Measurements from ENCODE around the gene MED12L.

The MED12L gene

DNA sequence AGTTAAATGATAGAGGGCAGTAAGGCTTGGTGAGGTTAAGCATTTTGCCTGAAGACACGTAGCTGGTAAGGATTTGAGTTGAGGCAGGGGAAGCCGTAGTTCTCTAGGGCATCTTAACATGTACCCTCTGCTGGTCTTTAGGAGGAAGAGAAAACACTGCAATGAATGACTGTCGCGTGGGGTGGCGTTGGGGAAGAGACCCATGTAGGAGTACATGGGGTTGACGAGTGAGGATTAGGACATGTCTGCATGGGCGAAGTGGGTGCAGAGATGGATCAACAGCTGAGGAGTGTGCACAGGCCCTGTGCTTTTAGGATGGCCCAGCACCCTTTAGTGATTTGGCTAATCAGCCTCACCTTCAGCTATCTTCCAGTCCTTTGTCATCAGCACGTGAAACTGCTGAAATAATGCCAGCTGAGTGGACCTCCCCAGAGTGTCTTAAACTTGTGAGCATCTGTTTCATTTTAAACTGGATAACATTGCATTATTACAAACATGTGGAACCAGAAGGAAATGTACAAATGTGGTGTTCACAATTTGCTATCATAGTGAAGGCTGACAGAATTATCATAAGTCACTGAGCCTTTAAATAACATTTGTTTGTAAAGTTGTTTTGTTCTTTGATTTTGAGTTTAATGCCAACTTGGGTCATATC is 177.5 kb downstream of the MED12L start:
- no peak for DNase-seq (ENCODE audit: low spot score)
- TF ChIP-seq, protein P1, sequence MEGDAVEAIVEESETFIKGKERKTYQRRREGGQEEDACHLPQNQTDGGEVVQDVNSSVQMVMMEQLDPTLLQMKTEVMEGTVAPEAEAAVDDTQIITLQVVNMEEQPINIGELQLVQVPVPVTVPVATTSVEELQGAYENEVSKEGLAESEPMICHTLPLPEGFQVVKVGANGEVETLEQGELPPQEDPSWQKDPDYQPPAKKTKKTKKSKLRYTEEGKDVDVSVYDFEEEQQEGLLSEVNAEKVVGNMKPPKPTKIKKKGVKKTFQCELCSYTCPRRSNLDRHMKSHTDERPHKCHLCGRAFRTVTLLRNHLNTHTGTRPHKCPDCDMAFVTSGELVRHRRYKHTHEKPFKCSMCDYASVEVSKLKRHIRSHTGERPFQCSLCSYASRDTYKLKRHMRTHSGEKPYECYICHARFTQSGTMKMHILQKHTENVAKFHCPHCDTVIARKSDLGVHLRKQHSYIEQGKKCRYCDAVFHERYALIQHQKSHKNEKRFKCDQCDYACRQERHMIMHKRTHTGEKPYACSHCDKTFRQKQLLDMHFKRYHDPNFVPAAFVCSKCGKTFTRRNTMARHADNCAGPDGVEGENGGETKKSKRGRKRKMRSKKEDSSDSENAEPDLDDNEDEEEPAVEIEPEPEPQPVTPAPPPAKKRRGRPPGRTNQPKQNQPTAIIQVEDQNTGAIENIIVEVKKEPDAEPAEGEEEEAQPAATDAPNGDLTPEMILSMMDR (IDR thresholded peaks at IDR 0.05; ENCODE audit: extremely low read depth, insufficient read depth, missing control alignments), result no peak
- in situ Hi-C loops (cut with MboI; ENCODE audit: low pct_unique_long_range_greater_than_20kb, low sequenced_read_pairs, unreplicated experiment), result no loop called here

DNA sequence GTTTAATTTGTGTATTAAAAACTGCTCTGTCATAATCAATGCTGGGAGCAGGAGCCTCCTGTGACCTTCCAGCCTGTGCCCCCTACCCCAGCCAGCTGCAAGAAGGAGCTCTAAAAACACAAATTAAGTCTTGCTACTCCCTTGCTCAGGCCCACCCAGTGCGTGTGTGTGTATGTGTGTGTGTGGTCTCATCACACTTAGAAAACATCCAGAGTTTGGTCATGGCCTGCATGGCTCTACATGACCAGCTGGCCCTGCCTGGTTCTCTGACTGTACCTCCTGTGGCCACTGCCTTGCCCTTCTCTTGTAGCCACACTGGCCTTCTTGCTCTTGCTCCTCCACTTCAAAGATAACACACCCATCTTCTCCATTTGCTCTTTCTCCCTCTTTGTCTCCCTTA is 179.1 kb downstream of the MED12L start:
- in situ Hi-C loops (cut with MboI; ENCODE audit: low pct_unique_long_range_greater_than_20kb, low sequenced_read_pairs, unreplicated experiment), result no loop called here
- no peak for DNase-seq (ENCODE audit: low spot score)
- TF ChIP-seq, protein P1 (IDR thresholded peaks at IDR 0.05; ENCODE audit: extremely low read depth, insufficient read depth, missing control alignments), result no peak

DNA sequence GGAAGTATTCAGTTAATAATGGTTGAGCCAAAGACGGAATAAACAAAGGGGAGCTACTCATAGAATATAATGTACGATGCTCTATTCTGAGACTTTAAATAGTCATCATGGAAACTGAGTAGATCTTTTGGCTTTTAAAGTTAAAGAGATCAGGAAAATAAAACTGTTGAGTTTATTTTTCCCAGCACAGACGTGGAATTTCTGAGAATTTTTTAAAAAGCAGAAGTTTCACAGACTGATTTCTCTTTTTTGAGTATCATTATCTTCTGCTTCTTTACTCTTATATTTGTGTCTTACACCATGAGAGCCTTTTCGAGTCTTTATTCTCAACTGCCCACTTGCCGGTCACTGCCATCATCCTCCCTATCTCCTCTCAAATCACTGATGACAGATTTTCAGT is 179.7 kb downstream of the MED12L start:
- in situ Hi-C loops (cut with MboI; ENCODE audit: low pct_unique_long_range_greater_than_20kb, low sequenced_read_pairs, unreplicated experiment), result no loop called here
- TF ChIP-seq, protein P1 (IDR thresholded peaks at IDR 0.05; ENCODE audit: extremely low read depth, insufficient read depth, missing control alignments), result no peak
- DNase-seq (ENCODE audit: low spot score), result no peak

DNA sequence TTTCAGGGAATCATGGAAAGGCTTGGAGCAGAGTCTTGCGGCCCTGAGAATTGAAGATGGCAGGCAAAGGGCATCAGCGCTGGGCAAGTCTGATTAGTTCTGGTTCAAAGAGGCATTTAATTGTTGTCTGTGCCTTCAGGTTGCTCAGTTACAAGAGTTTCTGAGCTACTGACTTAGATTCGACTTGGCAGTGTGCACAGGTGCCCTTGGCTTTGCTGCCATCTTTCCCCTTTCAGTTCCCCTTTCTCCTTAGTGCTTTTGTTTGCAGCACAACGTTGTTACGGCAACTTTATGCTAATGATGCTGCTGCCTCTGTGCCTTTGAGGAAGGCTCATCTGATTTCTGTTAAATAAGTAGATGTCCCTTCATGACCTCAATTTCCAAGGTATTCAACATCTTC is 180.4 kb downstream of the MED12L start:
- TF ChIP-seq, protein P1 (IDR thresholded peaks at IDR 0.05; ENCODE audit: extremely low read depth, insufficient read depth, missing control alignments), result no peak
- DNase-seq (ENCODE audit: low spot score), result peak; percentile 6
- in situ Hi-C loops (cut with MboI; ENCODE audit: low pct_unique_long_range_greater_than_20kb, low sequenced_read_pairs, unreplicated experiment), result no loop called here

DNA sequence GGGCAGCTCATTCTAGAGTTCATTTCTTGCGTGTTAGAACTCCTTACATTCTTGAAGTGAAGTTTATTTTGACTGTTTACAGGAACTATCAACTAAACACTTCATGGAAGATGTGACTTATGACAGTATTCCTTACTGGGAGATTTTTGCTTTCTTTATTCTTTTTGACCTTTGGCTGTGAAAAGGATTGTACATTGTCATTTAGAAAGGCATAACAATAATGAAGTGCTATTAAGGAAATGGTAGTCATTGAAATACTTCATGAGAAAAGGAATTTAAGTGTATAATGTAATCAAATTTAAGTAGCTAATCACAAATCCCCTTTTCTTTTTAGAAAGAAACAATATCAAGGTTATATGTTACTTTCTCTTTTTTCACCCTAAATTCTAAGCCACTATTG is 181.6 kb downstream of the MED12L start:
- TF ChIP-seq, protein P1 (IDR thresholded peaks at IDR 0.05; ENCODE audit: extremely low read depth, insufficient read depth, missing control alignments), result no peak
- in situ Hi-C loops (cut with MboI; ENCODE audit: low pct_unique_long_range_greater_than_20kb, low sequenced_read_pairs, unreplicated experiment), result no loop called here
- no peak for DNase-seq (ENCODE audit: low spot score)

DNA sequence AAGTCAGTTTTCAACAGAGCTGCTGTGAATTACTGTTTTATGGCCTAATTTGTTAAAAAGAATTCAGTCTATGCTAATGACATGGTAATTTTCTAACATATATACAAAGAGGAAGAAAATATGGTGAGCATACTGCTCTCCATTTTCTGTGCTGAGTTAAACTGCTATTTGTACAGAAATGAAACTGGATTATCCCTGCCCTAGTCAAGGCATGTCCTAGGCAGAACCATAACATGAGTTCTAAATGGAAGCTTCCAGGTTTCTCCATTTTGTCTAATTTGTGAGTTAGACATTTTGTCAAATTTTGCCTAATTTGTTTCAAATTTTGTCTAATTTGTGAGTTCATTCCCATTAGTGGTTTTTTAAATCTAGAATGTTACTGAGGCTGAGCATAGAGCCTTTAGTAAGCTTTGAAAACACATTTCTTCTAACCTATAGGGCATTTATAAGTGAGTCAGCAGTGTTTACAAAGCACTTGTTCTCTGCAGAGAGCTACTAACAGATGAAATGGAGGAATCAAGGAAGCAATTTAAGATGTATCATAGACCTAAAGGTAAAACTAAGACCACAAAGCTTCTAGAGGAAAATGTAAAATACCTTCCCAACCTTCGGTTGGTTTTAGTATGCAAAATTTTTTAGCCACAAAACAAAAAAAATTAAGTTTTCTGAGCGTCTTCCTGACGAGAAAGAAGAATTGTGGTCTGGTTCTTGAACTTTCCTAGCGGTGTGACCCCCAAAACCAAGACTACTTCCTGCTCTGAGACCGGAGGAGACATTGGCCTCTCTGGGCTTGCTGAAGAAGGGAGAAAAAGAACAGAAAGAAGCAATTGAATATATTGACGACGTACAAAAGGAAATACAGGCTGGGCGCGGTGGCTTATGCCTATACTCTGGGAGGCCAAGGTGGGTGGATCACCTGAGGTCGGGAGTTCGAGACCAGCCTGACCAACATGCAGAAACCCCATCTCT is 183.1 kb downstream of the MED12L start:
- in situ Hi-C loops (cut with MboI; ENCODE audit: low pct_unique_long_range_greater_than_20kb, low sequenced_read_pairs, unreplicated experiment), result no loop called here
- TF ChIP-seq, protein P1 (IDR thresholded peaks at IDR 0.05; ENCODE audit: extremely low read depth, insufficient read depth, missing control alignments), result no peak
- no peak for DNase-seq (ENCODE audit: low spot score)

Data from GM13977 (cell line).